Measurements from ENCODE around the gene ELF4. TPM values are rescaled to one million over a fixed set of nuclear protein-coding genes. Genes with fewer than 3 reads are reported as not detected.

Gene ELF4
- total and polyA plus RNA-seq, 9 of the 15 experiments (the other 6 are each of a cell fraction or from before 2014, with no cell fraction given) = 5.9 to 55.8 (median 25.2) TPM

DNA sequence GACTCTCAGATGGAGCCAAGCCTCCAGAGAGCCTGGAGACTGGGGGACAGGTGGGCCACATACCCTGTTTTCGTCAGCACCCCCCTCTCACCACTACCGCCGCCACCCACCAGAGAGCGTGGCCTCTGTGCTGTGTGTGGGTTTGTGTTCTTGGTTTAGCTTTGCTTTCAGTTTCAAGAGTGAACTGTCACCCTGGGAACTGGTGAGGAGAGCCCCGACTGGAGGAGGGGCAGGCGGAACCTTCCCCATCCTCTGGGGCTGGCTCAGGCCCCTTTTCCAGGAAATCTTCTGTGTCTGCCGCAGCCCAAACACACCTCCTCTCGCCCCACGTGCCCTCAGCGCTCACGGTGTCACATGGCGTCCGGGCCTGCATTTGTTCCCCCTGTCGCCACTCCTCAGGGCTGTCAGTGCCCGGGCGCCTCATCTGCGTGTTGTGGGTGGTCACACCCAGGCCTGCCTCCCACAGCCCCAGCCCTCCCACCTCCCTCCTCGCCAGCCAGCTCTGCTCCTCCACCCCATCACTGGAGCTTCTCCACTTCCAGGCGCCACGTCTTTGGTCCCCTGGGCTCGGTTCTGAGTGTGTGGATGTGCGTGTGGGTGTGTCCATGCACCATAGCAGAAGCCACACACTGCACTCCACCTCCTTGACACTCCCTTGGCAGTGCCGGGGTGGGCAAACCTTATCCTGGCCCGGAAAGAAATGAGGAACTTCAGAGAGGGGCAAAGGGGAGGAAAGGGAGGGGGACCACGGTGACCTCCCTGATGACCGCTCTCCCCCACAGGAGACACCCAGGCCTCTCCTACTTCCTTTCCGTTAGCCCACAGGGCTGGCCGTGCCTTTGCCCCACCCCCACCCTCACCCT is 27.8 kb downstream of the ELF4 start (continued):
- TF ChIP-seq, protein P1, sequence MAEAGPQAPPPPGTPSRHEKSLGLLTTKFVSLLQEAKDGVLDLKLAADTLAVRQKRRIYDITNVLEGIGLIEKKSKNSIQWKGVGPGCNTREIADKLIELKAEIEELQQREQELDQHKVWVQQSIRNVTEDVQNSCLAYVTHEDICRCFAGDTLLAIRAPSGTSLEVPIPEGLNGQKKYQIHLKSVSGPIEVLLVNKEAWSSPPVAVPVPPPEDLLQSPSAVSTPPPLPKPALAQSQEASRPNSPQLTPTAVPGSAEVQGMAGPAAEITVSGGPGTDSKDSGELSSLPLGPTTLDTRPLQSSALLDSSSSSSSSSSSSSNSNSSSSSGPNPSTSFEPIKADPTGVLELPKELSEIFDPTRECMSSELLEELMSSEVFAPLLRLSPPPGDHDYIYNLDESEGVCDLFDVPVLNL (CRISPR knock-in tag; IDR thresholded peaks at IDR 0.05; ENCODE audit: low read depth) = no peak
- TF ChIP-seq, protein P2, sequence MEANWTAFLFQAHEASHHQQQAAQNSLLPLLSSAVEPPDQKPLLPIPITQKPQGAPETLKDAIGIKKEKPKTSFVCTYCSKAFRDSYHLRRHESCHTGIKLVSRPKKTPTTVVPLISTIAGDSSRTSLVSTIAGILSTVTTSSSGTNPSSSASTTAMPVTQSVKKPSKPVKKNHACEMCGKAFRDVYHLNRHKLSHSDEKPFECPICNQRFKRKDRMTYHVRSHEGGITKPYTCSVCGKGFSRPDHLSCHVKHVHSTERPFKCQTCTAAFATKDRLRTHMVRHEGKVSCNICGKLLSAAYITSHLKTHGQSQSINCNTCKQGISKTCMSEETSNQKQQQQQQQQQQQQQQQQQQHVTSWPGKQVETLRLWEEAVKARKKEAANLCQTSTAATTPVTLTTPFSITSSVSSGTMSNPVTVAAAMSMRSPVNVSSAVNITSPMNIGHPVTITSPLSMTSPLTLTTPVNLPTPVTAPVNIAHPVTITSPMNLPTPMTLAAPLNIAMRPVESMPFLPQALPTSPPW (CRISPR knock-in tag; IDR thresholded peaks at IDR 0.05) = peak; percentile 74
- peak; percentile 35; the same call in 1 of the 2 replicates for TF ChIP-seq ZBTB7A (IDR thresholded peaks at IDR 0.05; ENCODE audit: borderline replicate concordance, control insufficient read depth, low read depth, low read length)
- no peak for TF ChIP-seq MBD2 (IDR thresholded peaks at IDR 0.05; ENCODE audit: borderline replicate concordance, low read depth)
- TF ChIP-seq, protein P3, sequence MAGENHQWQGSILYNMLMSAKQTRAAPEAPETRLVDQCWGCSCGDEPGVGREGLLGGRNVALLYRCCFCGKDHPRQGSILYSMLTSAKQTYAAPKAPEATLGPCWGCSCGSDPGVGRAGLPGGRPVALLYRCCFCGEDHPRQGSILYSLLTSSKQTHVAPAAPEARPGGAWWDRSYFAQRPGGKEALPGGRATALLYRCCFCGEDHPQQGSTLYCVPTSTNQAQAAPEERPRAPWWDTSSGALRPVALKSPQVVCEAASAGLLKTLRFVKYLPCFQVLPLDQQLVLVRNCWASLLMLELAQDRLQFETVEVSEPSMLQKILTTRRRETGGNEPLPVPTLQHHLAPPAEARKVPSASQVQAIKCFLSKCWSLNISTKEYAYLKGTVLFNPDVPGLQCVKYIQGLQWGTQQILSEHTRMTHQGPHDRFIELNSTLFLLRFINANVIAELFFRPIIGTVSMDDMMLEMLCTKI (IDR thresholded peaks at IDR 0.05; ENCODE audit: partially characterized antibody) = no peak
- TF ChIP-seq MIER1 (IDR thresholded peaks at IDR 0.05; ENCODE audit: low read depth) = no peak
- TF ChIP-seq IRF2 (CRISPR knock-in tag; IDR thresholded peaks at IDR 0.05) = 0 out of 2 replicates have a peak, but pooled peaks have one; percentile 28
- TF ChIP-seq ARID2 (IDR thresholded peaks at IDR 0.05) = no peak
- TF ChIP-seq ZNF79 (CRISPR knock-in tag; IDR thresholded peaks at IDR 0.05; ENCODE audit: low read depth) = no peak
- TF ChIP-seq, protein P4, sequence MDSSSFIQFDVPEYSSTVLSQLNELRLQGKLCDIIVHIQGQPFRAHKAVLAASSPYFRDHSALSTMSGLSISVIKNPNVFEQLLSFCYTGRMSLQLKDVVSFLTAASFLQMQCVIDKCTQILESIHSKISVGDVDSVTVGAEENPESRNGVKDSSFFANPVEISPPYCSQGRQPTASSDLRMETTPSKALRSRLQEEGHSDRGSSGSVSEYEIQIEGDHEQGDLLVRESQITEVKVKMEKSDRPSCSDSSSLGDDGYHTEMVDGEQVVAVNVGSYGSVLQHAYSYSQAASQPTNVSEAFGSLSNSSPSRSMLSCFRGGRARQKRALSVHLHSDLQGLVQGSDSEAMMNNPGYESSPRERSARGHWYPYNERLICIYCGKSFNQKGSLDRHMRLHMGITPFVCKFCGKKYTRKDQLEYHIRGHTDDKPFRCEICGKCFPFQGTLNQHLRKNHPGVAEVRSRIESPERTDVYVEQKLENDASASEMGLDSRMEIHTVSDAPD (CRISPR knock-in tag; IDR thresholded peaks at IDR 0.05) = no peak
- TF ChIP-seq, protein P5, sequence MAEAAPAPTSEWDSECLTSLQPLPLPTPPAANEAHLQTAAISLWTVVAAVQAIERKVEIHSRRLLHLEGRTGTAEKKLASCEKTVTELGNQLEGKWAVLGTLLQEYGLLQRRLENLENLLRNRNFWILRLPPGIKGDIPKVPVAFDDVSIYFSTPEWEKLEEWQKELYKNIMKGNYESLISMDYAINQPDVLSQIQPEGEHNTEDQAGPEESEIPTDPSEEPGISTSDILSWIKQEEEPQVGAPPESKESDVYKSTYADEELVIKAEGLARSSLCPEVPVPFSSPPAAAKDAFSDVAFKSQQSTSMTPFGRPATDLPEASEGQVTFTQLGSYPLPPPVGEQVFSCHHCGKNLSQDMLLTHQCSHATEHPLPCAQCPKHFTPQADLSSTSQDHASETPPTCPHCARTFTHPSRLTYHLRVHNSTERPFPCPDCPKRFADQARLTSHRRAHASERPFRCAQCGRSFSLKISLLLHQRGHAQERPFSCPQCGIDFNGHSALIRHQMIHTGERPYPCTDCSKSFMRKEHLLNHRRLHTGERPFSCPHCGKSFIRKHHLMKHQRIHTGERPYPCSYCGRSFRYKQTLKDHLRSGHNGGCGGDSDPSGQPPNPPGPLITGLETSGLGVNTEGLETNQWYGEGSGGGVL (CRISPR knock-in tag; IDR thresholded peaks at IDR 0.05) = no peak
- TF ChIP-seq, protein P6, sequence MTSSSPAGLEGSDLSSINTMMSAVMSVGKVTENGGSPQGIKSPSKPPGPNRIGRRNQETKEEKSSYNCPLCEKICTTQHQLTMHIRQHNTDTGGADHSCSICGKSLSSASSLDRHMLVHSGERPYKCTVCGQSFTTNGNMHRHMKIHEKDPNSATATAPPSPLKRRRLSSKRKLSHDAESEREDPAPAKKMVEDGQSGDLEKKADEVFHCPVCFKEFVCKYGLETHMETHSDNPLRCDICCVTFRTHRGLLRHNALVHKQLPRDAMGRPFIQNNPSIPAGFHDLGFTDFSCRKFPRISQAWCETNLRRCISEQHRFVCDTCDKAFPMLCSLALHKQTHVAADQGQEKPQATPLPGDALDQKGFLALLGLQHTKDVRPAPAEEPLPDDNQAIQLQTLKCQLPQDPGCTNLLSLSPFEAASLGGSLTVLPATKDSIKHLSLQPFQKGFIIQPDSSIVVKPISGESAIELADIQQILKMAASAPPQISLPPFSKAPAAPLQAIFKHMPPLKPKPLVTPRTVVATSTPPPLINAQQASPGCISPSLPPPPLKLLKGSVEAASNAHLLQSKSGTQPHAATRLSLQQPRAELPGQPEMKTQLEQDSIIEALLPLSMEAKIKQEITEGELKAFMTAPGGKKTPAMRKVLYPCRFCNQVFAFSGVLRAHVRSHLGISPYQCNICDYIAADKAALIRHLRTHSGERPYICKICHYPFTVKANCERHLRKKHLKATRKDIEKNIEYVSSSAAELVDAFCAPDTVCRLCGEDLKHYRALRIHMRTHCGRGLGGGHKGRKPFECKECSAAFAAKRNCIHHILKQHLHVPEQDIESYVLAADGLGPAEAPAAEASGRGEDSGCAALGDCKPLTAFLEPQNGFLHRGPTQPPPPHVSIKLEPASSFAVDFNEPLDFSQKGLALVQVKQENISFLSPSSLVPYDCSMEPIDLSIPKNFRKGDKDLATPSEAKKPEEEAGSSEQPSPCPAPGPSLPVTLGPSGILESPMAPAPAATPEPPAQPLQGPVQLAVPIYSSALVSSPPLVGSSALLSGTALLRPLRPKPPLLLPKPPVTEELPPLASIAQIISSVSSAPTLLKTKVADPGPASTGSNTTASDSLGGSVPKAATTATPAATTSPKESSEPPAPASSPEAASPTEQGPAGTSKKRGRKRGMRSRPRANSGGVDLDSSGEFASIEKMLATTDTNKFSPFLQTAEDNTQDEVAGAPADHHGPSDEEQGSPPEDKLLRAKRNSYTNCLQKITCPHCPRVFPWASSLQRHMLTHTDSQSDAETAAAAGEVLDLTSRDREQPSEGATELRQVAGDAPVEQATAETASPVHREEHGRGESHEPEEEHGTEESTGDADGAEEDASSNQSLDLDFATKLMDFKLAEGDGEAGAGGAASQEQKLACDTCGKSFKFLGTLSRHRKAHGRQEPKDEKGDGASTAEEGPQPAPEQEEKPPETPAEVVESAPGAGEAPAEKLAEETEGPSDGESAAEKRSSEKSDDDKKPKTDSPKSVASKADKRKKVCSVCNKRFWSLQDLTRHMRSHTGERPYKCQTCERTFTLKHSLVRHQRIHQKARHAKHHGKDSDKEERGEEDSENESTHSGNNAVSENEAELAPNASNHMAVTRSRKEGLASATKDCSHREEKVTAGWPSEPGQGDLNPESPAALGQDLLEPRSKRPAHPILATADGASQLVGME (CRISPR knock-in tag; IDR thresholded peaks at IDR 0.05) = 0 out of 2 replicates have a peak, but pooled peaks have one; percentile 2

Measured in K562 (cell line).